NCI-H1694 (cell line): ENCODE results near the gene OPRL1.

Source experiments
- DNase-seq: peaks from one replicate; lab custom pipeline; 2025; lab: John Stamatoyannopoulos, UW

OPRL1 gene

GRCh38 chr20:64104667-64105451 lies 25.0 kb downstream of the OPRL1 start:
- no peak for DNase-seq

- DNase-seq = no peak
These were observed 26.1 kb downstream of the OPRL1 start for GRCh38 chr20:64105846-64106434.

- DNase-seq = no peak
These were observed 26.6 kb downstream of the OPRL1 start for GRCh38 chr20:64106435-64106961.

- DNase-seq = no peak
These were observed 27.3 kb downstream of the OPRL1 start, which contains the start of gene NPBWR2 for GRCh38 chr20:64106981-64107735. Gene NPBWR2 (minus strand): TSS chr20:64107565. CDS start chr20:64106831, 734 bp downstream.

- no peak for DNase-seq
These were observed 28.0 kb downstream of the OPRL1 start for GRCh38 chr20:64107736-64108457.

- DNase-seq = no peak
These were observed 29.1 kb downstream of the OPRL1 start for GRCh38 chr20:64108731-64109681.

GRCh38 chr20:64109831-64110391 lies 30.0 kb downstream of the OPRL1 start:
- DNase-seq = no peak

GRCh38 chr20:64110411-64111068 lies 30.7 kb downstream of the OPRL1 start:
- DNase-seq = no peak

- no peak for DNase-seq
These were observed 32.2 kb downstream of the OPRL1 start for GRCh38 chr20:64111841-64112641.

- no peak for DNase-seq
These were observed 33.0 kb downstream of the OPRL1 start for GRCh38 chr20:64112691-64113443.

GRCh38 chr20:64113444-64113775 lies 33.5 kb downstream of the OPRL1 start:
- no peak for DNase-seq

GRCh38 chr20:64113796-64114355 lies 34.0 kb downstream of the OPRL1 start:
- no peak for DNase-seq

GRCh38 chr20:64114356-64114971 lies 34.6 kb downstream of the OPRL1 start:
- no peak for DNase-seq

GRCh38 chr20:64115171-64115911 lies 35.5 kb downstream of the OPRL1 start:
- no peak for DNase-seq

GRCh38 chr20:64116016-64116415 lies 36.1 kb downstream of the OPRL1 start:
- no peak for DNase-seq

GRCh38 chr20:64116541-64117431 lies 36.9 kb downstream of the OPRL1 start:
- DNase-seq = no peak
